HepG2 (cell line): ENCODE data around the gene SLCO2B1. TPM values are rescaled to one million over a fixed set of nuclear protein-coding genes. Genes with fewer than 3 reads are reported as not detected.

Source experiments
- ATAC-seq: fragments of 200-7000 bp; cut with Tn5 transposase; 3 replicates; pipeline ENCODE4 v1.9.1; 2020; ENCODE audit warnings: mild to moderate bottlenecking, moderate library complexity
- BruUV-seq: library from RNA; stranded (reverse); fragments of 400-500 nt; replicated peaks from 2 replicates; lab custom pipeline; 2021; lab: Mats Ljungman, UMichigan
- CTCF ChIA-PET: fragments of 300-600 bp; formaldehyde crosslinking; extraction: SDS; loops from one replicate; lab custom pipeline; 2021; ENCODE audit warnings: low total read pairs, inconsistent platforms, low intra/inter-chr PET ratio; lab: Yijun Ruan, JAX
- POLR2A ChIA-PET: fragments of 350-600 bp; sonication (Branson Sonifier 250); formaldehyde crosslinking; loops from one replicate; lab custom pipeline; 2020; ENCODE audit warnings: antibody characterized with exemption, inconsistent platforms; lab: Yijun Ruan, JAX
- DNase-seq: peaks from one replicate; pipeline ENCODE4 v3.0.0-alpha.2; 2015; ENCODE audit warnings: low spot score
- FAIRE-seq: peaks from 3 replicates; lab custom pipeline; 2011; peaks lifted over from hg19 to GRCh38; lab: Jason Lieb, UNC
- H2AFZ ChIP-seq: one replicate; pipeline ENCODE4 v1.6.1; 2011; ENCODE audit warnings: low read length, inconsistent platforms
- H3K27ac ChIP-seq: fragments of 300-600 bp; 3 replicates; pipeline ENCODE4 v1.8.0; 2011; ENCODE audit warnings: mixed run types, mild to moderate bottlenecking, mixed read lengths, low read length, inconsistent platforms; ENCODE audit not compliant: insufficient read depth; ENCODE audit errors: extremely low read length
- H3K27me3 ChIP-seq, 2 experiments: fragments of 200-600 bp in 1 of 2; 2 replicates in 1 of 2; 3 replicates in 1 of 2; pipeline versions ENCODE4 v1.6.0 to v1.8.0; 2011; ENCODE audit warnings: low read length in 2 of 2, mild to moderate bottlenecking in 2 of 2, moderate library complexity in 2 of 2, inconsistent platforms in 1 of 2; ENCODE audit not compliant: insufficient read depth in 2 of 2, control insufficient read depth in 1 of 2
- H3K36me3 ChIP-seq, 2 experiments: fragments of 200-600 bp in 1 of 2; replicated peaks in 1 of 2; 2 replicates in 1 of 2; 3 replicates in 1 of 2; pipeline versions ENCODE4 v1.5.1 to v1.8.0; 2011; ENCODE audit warnings: low read length in 2 of 2, inconsistent platforms in 1 of 2; ENCODE audit not compliant: insufficient read depth in 2 of 2, control insufficient read depth in 1 of 2
- H3K4me1 ChIP-seq: 2 replicates; pipeline ENCODE4 v1.5.1; 2012; ENCODE audit warnings: low read length, inconsistent platforms; ENCODE audit not compliant: insufficient read depth
- H3K4me2 ChIP-seq: 2 replicates; pipeline ENCODE4 v1.6.0; 2011; ENCODE audit warnings: low read depth, low read length, inconsistent platforms
- H3K4me3 ChIP-seq, 3 experiments: fragments of 200-600 bp in 1 of 3; sonication (generic), shearing (Covaris generic) in 1 of 3; replicated peaks in 1 of 3; 2 replicates each; pipeline ENCODE4 v1.5.1; 2011 to 2016; ENCODE audit warnings: low read length in 3 of 3, inconsistent platforms in 2 of 3, low read depth in 2 of 3, mild to moderate bottlenecking in 2 of 3, control low read depth in 1 of 3, mixed read lengths in 1 of 3; ENCODE audit not compliant: insufficient read depth in 1 of 3
- H3K79me2 ChIP-seq: one replicate; pipeline ENCODE4 v1.6.1; 2011; ENCODE audit warnings: low read length, inconsistent platforms; ENCODE audit not compliant: insufficient read depth
- H3K9ac ChIP-seq: 2 replicates; pipeline ENCODE4 v1.6.0; 2011; ENCODE audit warnings: mild to moderate bottlenecking, low read depth, low read length, inconsistent platforms; ENCODE audit not compliant: insufficient read depth
- H3K9me3 ChIP-seq: 2 replicates; pipeline ENCODE4 v1.5.1; 2012; ENCODE audit warnings: mild to moderate bottlenecking, low read length
- H4K20me1 ChIP-seq: 2 replicates; pipeline ENCODE4 v1.6.0; 2011; ENCODE audit warnings: inconsistent platforms, mild to moderate bottlenecking, low read length, moderate library complexity; ENCODE audit not compliant: insufficient read depth
- ELF3 ChIP-seq: IDR thresholded peaks from 2 replicates; pipeline ENCODE4 v1.6.1; 2016; ENCODE audit warnings: missing genetic modification reagents, missing compliant biosample characterization
- MED8 ChIP-seq: sonication (generic); formaldehyde crosslinking; IDR thresholded peaks from 2 replicates; pipeline ENCODE4 v1.8.1; 2023; ENCODE audit warnings: mild to moderate bottlenecking, missing genetic modification reagents; ENCODE audit not compliant: insufficient replicate concordance
- RNF219 ChIP-seq: sonication (generic); formaldehyde crosslinking; IDR thresholded peaks from 2 replicates; pipeline ENCODE4 v1.5.0; 2020; ENCODE audit warnings: mild to moderate bottlenecking, missing genetic modification reagents
- SRSF9 ChIP-seq: fragments of 200-400 bp; formaldehyde crosslinking; IDR thresholded peaks from 2 replicates; pipeline ENCODE4 v1.6.1; 2018; ENCODE audit warnings: borderline replicate concordance, mild to moderate bottlenecking, low read depth, low read length; ENCODE audit not compliant: insufficient read depth, poor library complexity, severe bottlenecking
- WGBS: methylation state at CpG from one replicate; pipeline ENCODE4 v1.1.6; 2017; ENCODE audit warnings: low lambda C conversion rate; 5-methylcytosine and 5-hydroxymethylcytosine counted together
- in situ Hi-C: cut with HindIII; loops from 2 replicates; pipeline ENCODE4 v1.10.0; 2017; ENCODE audit warnings: low pct_unique_long_range_greater_than_20kb; ENCODE audit not compliant: extremely low pct_ligation_motif_present
- intact Hi-C: fragments of 100-400 bp; cut with micrococcal nuclease; formaldehyde crosslinking; loops from one replicate; pipeline ENCODE4 v1.10.0; 2022; ENCODE audit not compliant: unreplicated experiment
- polyA plus RNA-seq, 8 experiments: library from polyadenylated mRNA; depleted of rRNA in 3 of 8; stranded (reverse) in 7 of 8; unstranded in 1 of 8; fragments of >200 nt; fragmentation: Illumina TruSeq in 4 of 8; extraction: Trizol in 4 of 8; gene quantifications; 2 replicates each; pipeline versions ENCODE4 v1.2.1 to v1.2.3, GENCODE V29; 2011 to 2016; ENCODE audit warnings: low read depth in 4 of 8, missing spikeins in 1 of 8, mixed read lengths in 1 of 8; ENCODE audit not compliant: insufficient read depth in 1 of 8
- total RNA-seq, 5 experiments: library from RNA; depleted of rRNA; stranded (reverse); fragments of >200 nt; fragmentation: Illumina TruSeq; extraction: Trizol; gene quantifications; 2 replicates each; pipeline ENCODE4 v1.2.3, GENCODE V29; 2016; ENCODE audit warnings: low read depth in 1 of 5

Gene SLCO2B1
- total and polyA plus RNA-seq, 2 of the 13 experiments (the other 11 are each of a cell fraction or from before 2014, with no cell fraction given), result 15.3 to 19.8 TPM

DNA sequence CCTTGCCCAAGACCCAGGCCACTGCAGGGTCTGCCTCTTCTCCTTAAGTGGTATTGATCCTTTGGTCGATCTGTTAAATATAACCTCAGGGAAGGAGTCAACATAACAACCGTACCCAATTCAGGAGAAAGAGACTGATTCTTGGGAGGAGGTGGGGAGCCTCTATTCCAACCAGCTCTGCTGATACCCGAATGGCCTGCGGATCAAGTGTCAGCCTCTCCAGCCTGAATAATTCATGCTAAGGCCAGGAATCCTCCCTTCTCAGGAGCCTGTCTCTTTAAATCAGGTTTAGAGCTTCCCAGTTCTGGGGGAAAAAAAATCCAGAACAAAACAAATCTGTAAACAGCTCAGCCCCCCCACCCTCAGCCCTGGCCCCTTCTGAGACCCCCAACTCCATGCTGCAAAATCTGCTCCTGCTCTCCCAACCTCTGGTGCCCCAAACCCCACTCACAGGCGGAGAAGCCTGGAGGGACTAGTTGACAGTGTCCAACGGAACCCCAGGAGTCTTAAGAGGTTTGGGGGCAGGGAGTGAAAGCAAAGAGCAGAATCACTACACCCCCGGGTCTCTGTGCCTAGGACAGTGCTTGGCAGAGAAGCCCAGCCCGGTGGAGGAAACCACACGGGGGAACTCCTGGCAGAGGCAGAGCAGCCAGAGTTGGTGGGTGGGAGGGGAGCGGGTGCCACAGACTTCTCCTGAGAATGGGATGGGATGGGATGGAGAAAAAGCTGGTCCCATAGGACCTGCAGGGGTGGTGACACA is 88.8 kb downstream of the SLCO2B1 start:
- no peak overlapping the region for H3K9ac ChIP-seq
- intact Hi-C loops, result loop anchor here (2.0 kb wide), 1 partner anchor 99 kb away; no protein-coding TSS in a partner anchor
- FAIRE-seq, result no peak
- H3K9me3 ChIP-seq, result no peaks in the 10 kb centered on the region
- H3K4me1 ChIP-seq, result peaks cover 15% of the 10 kb centered on the region; the same call in 1 of the 2 replicates
- no peak for ATAC-seq
- 60% methylated on average over 10 of the region's 10 CpGs for WGBS
- no peak for DNase-seq
- no peak overlapping the region for H3K27ac ChIP-seq
- CTCF ChIA-PET, result interaction anchor here (1.1 kb wide), 1 partner anchor 9 kb away, joined by 3 read pairs; no protein-coding TSS in a partner anchor
- no peak overlapping the region for H2AFZ ChIP-seq
- in situ Hi-C loops, result loop anchor here (10.0 kb wide), 1 partner anchor 305 kb away; no protein-coding TSS in a partner anchor
- H3K79me2 ChIP-seq, result no peaks in the 10 kb centered on the region
- H3K4me3 ChIP-seq, result peak overlapping the region in 1 of 3 experiments; percentile 74; a peak in 1 of 6 replicates
- H3K27me3 ChIP-seq, result peaks cover 13 to 50% of the 10 kb centered on the region in 2 experiments; a peak in 4 of 5 replicates
- no peaks in the 10 kb centered on the region for H3K36me3 ChIP-seq
- H4K20me1 ChIP-seq, result 0 out of 2 replicates have a peak, but pooled peaks cover 2% of the 10 kb centered on the region
- TF ChIP-seq SRSF9, result no peak
- TF ChIP-seq ELF3 (CRISPR knock-in tag), result no peak
- no peak for TF ChIP-seq MED8 (CRISPR knock-in tag)
- no peak for TF ChIP-seq RNF219 (CRISPR knock-in tag)
- TF ChIP-seq, all 625 proteins: peak for 0
- BruUV-seq, result no TSS peak
- POLR2A ChIA-PET, result no interaction called here
- H3K4me2 ChIP-seq, result peak overlapping the region; percentile 79; the same call in 1 of the 2 replicates
